Gastroesophageal sphincter (tissue), 3 donors: ENCODE measurements around the gene CDH20.

Source experiments
- CTCF ChIP-seq, 4 experiments: fragments of 200-600 bp in 2 of 4; fragments of 450-650 bp in 2 of 4; sonication (generic) in 1 of 4; IDR thresholded peaks; one replicate each; pipeline ENCODE4 v1.5.1; 2017 to 2019; ENCODE audit warnings: antibody characterized with exemption in 4 of 4, mild to moderate bottlenecking in 2 of 4, moderate library complexity in 2 of 4
- EP300 ChIP-seq: sonication (generic); formaldehyde crosslinking; IDR thresholded peaks from one replicate; pipeline ENCODE4 v1.6.1; 2017; ENCODE audit warnings: antibody characterized with exemption, mild to moderate bottlenecking
- POLR2A ChIP-seq, 2 donors: fragments of 450-650 bp; IDR thresholded peaks; one replicate each; pipeline ENCODE4 v1.6.1; 2017; ENCODE audit warnings: antibody characterized with exemption in 2 of 2, mild to moderate bottlenecking in 2 of 2, moderate library complexity in 1 of 2
- POLR2AphosphoS5 ChIP-seq: sonication (generic); formaldehyde crosslinking; IDR thresholded peaks from one replicate; pipeline ENCODE4 v1.6.1; 2017; ENCODE audit warnings: antibody characterized with exemption

GRCh38 chr18:61295153-61295552, 38.1 kb upstream of the CDH20 start:
- TF ChIP-seq POLR2A (IDR thresholded peaks at IDR 0.05) (no peak), CTCF (IDR thresholded peaks at IDR 0.05) (no peak), EP300 (no peak), POLR2AphosphoS5 (no peak)
